ENCODE results near the gene PYGM. TPM values are rescaled to one million over a fixed set of nuclear protein-coding genes. Genes with fewer than 3 reads are reported as not detected.

The PYGM gene
- polyA plus RNA-seq, 1 experiment = 0.14 TPM

DNA sequence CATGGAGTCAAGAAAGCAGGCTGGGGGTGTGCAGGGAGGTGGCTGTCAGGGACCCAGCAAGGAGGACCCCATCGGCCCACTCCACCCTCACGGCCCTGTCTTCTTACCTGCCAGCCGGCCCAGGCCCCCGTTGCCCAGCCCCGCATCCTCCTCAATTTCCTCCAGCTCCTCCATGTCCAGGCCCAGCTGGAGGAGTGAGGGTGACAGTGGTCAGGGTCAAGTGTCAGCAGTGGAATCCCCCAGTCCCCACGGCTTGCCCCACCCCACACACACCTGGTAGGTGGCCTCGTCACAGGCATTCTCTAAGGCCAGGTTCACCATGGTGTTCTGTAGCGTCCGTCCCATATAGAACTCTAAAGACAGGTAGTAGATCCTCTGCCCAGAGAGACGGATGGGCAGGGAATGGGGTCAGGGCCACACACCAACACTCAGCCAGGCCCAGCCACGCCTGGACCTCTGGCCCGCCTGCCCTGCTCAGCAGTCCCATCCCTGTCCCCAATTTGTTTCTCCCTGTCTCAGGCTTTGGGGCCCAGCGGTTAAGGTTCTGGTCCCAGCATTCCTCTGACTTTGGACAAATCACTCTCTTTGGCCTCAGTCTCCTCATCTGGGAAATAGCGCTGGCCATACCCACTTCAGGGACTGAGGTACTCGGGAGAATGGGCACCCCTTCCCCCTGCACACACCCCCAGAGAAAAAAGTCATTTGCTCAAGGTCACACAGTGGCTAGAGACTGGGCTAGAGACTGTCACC is 1.3 kb downstream of the PYGM start:
- H3K27ac ChIP-seq (ENCODE audit: low read depth, low read length) = no peak overlapping the region
- H3K4me3 ChIP-seq (ENCODE audit: low read depth, low read length) = no peak overlapping the region
- H3K27me3 ChIP-seq (ENCODE audit: control insufficient read depth, insufficient read depth, low read length) = no peaks in the 10 kb centered on the region
- CTCF ChIA-PET = interaction anchor here (0.6 to 1.2 kb wide), 2 partner anchors 15 to 17 kb away, joined by 3 to 4 read pairs; no protein-coding TSS in a partner anchor
- H3K9me3 ChIP-seq (ENCODE audit: control insufficient read depth, insufficient read depth, low read length) = no peaks in the 10 kb centered on the region; the same call in 1 of the 2 replicates
- TF ChIP-seq, protein P1, sequence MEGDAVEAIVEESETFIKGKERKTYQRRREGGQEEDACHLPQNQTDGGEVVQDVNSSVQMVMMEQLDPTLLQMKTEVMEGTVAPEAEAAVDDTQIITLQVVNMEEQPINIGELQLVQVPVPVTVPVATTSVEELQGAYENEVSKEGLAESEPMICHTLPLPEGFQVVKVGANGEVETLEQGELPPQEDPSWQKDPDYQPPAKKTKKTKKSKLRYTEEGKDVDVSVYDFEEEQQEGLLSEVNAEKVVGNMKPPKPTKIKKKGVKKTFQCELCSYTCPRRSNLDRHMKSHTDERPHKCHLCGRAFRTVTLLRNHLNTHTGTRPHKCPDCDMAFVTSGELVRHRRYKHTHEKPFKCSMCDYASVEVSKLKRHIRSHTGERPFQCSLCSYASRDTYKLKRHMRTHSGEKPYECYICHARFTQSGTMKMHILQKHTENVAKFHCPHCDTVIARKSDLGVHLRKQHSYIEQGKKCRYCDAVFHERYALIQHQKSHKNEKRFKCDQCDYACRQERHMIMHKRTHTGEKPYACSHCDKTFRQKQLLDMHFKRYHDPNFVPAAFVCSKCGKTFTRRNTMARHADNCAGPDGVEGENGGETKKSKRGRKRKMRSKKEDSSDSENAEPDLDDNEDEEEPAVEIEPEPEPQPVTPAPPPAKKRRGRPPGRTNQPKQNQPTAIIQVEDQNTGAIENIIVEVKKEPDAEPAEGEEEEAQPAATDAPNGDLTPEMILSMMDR (IDR thresholded peaks at IDR 0.05; ENCODE audit: low read depth, low read length) = no peak
- POLR2A ChIA-PET = no interaction called here
- no peak for DNase-seq (ENCODE audit: low read depth, low spot score)

DNA sequence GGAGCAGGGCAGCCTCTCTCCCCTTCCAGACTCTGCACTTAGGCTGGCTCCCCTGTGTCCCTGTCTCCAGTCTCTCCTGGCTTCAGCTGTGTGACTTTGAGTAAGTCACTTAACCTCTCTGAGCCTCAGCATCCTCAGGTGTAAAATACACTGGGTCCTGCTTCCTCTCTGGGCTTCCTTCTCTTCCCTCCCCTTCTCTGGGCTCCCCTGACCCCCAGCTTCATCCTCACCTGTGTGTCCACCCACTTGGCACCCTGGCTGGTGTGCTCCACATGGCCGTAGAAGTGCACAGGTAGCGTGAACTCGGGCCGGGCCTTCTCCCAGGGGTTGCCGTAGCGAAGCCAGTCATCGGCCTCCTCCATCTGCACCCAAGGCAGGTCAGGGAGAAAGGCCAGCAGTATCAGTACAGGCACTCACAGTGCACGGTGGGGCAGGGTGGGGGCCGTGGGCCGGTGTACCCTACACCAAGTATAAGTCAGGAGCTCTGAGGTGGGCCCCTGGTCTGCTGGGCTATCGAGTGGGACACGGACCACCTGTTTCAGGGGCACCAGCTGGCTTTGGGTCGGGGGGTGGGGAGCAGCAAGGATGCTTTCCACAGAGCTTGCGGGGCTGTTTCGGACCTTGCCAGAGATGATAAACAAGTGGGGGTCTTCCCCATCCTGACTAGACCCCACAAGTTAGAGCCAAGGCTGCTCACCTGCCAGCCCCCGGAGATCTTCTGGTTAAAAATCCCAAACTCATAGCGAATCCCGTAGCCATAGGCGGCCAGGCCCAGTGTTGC is 2.0 kb downstream of the PYGM start:
- Histone ChIP-seq H3K27ac (ENCODE audit: low read depth, low read length) (no peak overlapping the region), H3K4me3 (ENCODE audit: low read depth, low read length) (no peak overlapping the region), H3K27me3 (ENCODE audit: control insufficient read depth, insufficient read depth, low read length) (no peaks in the 10 kb centered on the region), H3K9me3 (ENCODE audit: control insufficient read depth, insufficient read depth, low read length) (no peaks in the 10 kb centered on the region; the same call in 1 of the 2 replicates)
- ChIA-PET POLR2A (no interaction called here), CTCF (no interaction called here)
- TF ChIP-seq, protein P1 (IDR thresholded peaks at IDR 0.05; ENCODE audit: low read depth, low read length) = no peak
- no peak for DNase-seq (ENCODE audit: low read depth, low spot score)

DNA sequence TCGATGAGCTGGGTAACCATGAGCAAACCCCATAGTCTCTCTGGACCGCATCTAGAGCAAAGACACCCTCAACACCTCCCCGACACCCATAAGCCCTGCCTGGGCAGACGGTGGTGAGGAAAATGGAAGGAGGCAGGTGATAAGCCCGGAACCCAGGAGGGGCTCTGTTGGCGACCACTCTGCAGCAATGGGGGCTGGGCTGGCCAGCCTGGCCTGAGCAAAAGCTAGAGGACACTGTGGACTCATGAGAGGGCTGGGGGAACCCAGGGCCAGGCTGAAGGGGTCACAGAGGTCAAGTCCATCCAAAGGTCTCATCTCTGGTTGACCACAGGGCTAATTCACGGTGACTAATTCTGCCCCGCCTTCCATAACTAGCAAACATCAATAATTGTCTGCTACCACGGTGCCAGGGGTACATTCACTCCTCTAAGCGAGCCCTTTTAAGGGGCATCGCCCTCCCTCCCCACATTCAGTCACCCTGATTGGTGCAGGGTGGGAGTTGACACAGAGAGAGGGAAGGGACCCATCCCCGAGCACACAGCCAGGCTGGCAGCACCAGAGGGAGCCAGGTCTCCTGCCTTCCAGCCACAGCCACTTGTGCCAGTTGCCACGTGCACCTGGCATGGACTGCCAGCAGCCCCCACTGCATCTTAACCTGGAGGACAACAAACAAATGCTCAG is 4.0 kb downstream of the PYGM start:
- H3K27ac ChIP-seq (ENCODE audit: low read depth, low read length) = no peak overlapping the region
- no peak overlapping the region for H3K4me3 ChIP-seq (ENCODE audit: low read depth, low read length)
- POLR2A ChIA-PET = no interaction called here
- no peak for DNase-seq (ENCODE audit: low read depth, low spot score)
- TF ChIP-seq, protein P1 (IDR thresholded peaks at IDR 0.05; ENCODE audit: low read depth, low read length) = no peak
- CTCF ChIA-PET = no interaction called here
- H3K27me3 ChIP-seq (ENCODE audit: control insufficient read depth, insufficient read depth, low read length) = no peaks in the 10 kb centered on the region
- H3K9me3 ChIP-seq (ENCODE audit: control insufficient read depth, insufficient read depth, low read length) = no peaks in the 10 kb centered on the region; the same call in 1 of the 2 replicates

DNA sequence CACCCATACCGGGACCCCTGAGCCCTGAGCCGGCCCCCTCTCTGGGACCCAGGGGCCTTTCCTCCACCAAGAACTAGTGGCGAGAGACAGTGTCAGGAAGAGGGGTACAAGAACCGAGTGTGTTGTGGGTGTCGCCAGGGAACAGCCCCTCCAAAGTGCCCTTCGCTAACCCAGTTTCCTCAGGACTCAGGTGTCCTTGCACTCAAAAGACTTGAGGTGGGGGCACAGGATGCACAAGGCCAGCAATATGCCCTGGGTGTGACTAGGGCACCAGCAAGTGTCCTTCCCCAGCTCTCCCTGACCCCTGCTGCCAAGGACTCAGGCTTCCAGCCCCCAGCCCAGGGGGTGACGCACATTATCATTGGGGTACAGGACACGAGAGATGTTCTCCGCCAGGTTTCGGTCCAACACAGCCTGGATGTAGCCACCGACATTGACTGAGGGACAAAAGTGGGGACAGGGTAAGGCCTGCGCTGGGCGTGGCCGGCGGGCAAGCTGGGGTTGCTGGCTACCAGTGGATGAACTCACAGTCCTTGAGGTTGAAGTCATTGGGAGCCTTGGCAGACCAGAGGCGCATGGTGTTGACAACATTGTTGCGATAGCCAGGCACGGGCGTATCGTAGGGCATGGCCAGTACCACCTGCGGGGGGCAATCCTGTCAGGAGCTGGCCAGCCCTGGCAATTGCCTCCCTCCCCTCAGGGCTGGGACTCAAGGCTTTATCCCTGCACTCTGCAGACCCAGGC is 4.7 kb downstream of the PYGM start:
- no peaks in the 10 kb centered on the region for H3K27me3 ChIP-seq (ENCODE audit: control insufficient read depth, insufficient read depth, low read length)
- no peaks in the 10 kb centered on the region; the same call in 1 of the 2 replicates for H3K9me3 ChIP-seq (ENCODE audit: control insufficient read depth, insufficient read depth, low read length)
- DNase-seq (ENCODE audit: low read depth, low spot score) = no peak
- no peak overlapping the region for H3K4me3 ChIP-seq (ENCODE audit: low read depth, low read length)
- H3K27ac ChIP-seq (ENCODE audit: low read depth, low read length) = no peak overlapping the region
- ChIA-PET CTCF (no interaction called here), POLR2A (no interaction called here)
- TF ChIP-seq, protein P1 (IDR thresholded peaks at IDR 0.05; ENCODE audit: low read depth, low read length) = no peak
